ENCODE data around the gene C9orf50. TPM values are rescaled to one million over a fixed set of nuclear protein-coding genes. Genes with fewer than 3 reads are reported as not detected.
"Not testable (repeated sequence)": the region's sequence is repeated elsewhere in the genome, so short reads cannot be mapped to it uniquely, and the experiment has no call there.

C9orf50 gene
- total RNA-seq, 1 donor, result not detected

- peak; percentile 54 for DNase-seq (ENCODE audit: low read depth)
- peak overlapping the region; percentile 47 for H3K4me3 ChIP-seq (ENCODE audit: low read depth, low read length)
- no peak for TF ChIP-seq CTCF (IDR thresholded peaks at IDR 0.05; ENCODE audit: insufficient read depth, low read length)
These were observed 24.2 kb downstream of the C9orf50 start for GRCh38 chr9:129596541-129597331.

GRCh38 chr9:129595903-129596540 lies 24.9 kb downstream of the C9orf50 start:
- H3K4me3 ChIP-seq (ENCODE audit: low read depth, low read length), result no peak overlapping the region
- no peak for DNase-seq (ENCODE audit: low read depth)

GRCh38 chr9:129595311-129595741 lies 25.6 kb downstream of the C9orf50 start:
- no peak for DNase-seq (ENCODE audit: low read depth)
- no peak for TF ChIP-seq CTCF (IDR thresholded peaks at IDR 0.05; ENCODE audit: insufficient read depth, low read length)
- H3K4me3 ChIP-seq (ENCODE audit: low read depth, low read length), result no peak overlapping the region

More at GRCh38 chr9:129595903-129596540, 24.9 kb downstream of the C9orf50 start:
- TF ChIP-seq CTCF (IDR thresholded peaks at IDR 0.05; ENCODE audit: insufficient read depth, low read length), result no peak

- no peak for DNase-seq (ENCODE audit: low read depth)
- no peak overlapping the region for H3K4me3 ChIP-seq (ENCODE audit: low read depth, low read length)
- no peak for TF ChIP-seq CTCF (IDR thresholded peaks at IDR 0.05; ENCODE audit: insufficient read depth, low read length)
These were observed 26.3 kb downstream of the C9orf50 start for GRCh38 chr9:129594632-129595031.

DNA sequence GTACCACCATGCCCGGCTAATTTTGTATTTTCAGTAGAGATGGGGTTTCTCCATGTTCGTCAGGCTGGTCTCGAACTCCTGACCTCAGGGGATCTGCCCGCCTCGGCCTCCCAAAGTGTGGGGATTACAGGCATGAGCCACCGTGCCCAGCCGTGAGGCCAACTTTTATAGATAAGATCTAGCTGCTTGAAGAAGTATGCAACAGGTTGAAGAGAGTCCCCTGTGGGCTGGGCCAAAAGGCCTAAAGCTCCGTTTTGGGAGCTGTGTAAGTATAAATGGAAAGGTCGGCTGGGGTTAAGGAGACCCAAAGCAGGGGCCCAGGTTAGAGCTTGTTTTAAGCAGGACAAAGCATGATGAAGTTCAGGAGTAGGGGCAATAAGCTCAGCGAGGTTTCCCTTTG lies 28.1 kb downstream of the C9orf50 start:
- not testable (repeated sequence) for DNase-seq (ENCODE audit: low read depth); H3K4me3 ChIP-seq (ENCODE audit: low read depth, low read length)

DNA sequence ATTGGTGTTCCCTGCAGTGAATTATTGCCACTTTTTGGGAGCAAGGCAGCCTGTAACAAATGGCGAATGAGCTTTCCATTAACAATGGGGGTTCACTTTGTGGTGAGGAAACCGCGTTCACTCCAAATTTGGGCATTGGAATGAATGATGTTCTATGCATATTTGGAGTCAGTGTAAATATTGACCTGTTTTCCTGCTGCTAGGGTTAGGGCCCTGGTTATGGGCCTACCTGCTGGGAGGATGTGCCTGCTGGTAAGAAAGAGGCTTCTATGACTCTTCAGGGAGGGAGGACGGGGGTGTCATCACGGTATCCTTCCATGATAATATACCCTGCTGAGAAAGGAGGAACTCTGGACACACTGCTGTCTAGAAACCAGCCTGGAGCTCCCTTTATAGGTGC lies 29.0 kb downstream of the C9orf50 start:
- H3K4me3 ChIP-seq (ENCODE audit: low read depth, low read length), result no peak overlapping the region

More for the DNA sequence above, 29.0 kb downstream of the C9orf50 start:
- no peak for DNase-seq (ENCODE audit: low read depth)
- TF ChIP-seq CTCF (IDR thresholded peaks at IDR 0.05; ENCODE audit: insufficient read depth, low read length), result no peak

All from fibroblast of the aortic adventitia (primary cell).